ENCODE data around the gene MLLT3.

DNA sequence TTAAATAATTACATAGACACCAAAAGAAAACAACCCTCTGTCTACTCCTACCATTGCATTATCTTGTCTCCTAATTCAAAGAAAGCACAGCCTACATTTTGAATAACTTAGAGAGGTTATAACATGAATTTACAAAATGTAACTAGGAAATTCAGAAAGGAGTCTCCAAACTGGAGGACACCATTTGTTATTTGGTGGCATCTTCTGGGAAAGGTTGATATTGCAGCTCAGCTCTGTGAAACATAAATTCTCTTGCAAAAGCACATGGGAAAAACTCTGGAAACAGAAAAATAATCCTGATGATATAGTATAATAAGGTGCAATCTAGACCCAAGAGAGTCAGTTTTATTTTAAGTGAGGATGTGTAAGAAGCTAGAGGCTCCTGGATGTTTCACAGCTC, 215.3 kb downstream of the MLLT3 start:
- TF ChIP-seq POLR2A (IDR thresholded peaks at IDR 0.05; ENCODE audit: low read depth, low read length) (no peak), POLR2AphosphoS5 (IDR thresholded peaks at IDR 0.05; ENCODE audit: low read depth, low read length) (no peak), SPI1 (IDR thresholded peaks at IDR 0.05; ENCODE audit: low read depth, low read length) (no peak), TAF1 (IDR thresholded peaks at IDR 0.05; ENCODE audit: low read depth, low read length) (no peak), PAX5 (IDR thresholded peaks at IDR 0.05; ENCODE audit: insufficient read depth, low read length, severe bottlenecking) (no peak), POU2F2 (IDR thresholded peaks at IDR 0.05; ENCODE audit: low read depth, low read length) (no peak)
